Peyer's patch (tissue), 4 donors: ENCODE results near the gene SRSF7.

Experiments
- CTCF ChIP-seq, 6 experiments: fragments of 450-650 bp in 4 of 6; fragments of 200-600 bp in 2 of 6; sonication (generic) in 1 of 6; IDR thresholded peaks; one replicate each; pipeline ENCODE4 v1.5.1; 2017 to 2019; ENCODE audit warnings: antibody characterized with exemption in 6 of 6, mild to moderate bottlenecking in 3 of 6, moderate library complexity in 1 of 6
- POLR2A ChIP-seq, 2 donors: fragments of 450-650 bp; IDR thresholded peaks; one replicate each; pipeline ENCODE4 v1.5.1; 2017; ENCODE audit warnings: antibody characterized with exemption in 2 of 2, mild to moderate bottlenecking in 2 of 2, moderate library complexity in 2 of 2

DNA sequence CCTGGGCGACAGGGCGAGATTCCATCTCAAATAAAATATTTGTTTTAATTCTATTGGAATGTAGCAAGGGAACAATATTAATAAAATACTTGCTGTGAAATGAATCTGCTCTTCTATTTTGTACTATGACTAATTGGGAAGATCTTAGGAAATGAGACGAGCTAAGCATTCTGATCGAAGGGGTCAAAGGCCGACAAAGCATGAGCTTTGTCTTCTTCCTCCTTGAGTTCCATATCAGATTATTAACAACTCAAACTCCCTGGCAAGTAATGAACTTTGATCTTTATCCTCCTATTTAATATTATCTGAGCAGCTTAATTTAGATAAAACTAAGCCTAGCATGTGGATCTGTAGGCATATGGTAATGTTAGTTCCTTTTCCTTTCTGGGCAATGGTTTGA lies 42.4 kb upstream of the SRSF7 start:
- TF ChIP-seq CTCF (IDR thresholded peaks at IDR 0.05) (no peak), POLR2A (IDR thresholded peaks at IDR 0.05) (no peak)
